AG09319 (cell line): ENCODE data around the gene GIMAP6.
"Not testable (repeated sequence)": the region's sequence is repeated elsewhere in the genome, so short reads cannot be mapped to it uniquely, and the experiment has no call there.

Experiments
- DNase-seq: peaks from one replicate; pipeline ENCODE4 v3.0.0-alpha.2; 2010; ENCODE audit warnings: low read depth; ENCODE audit errors: extremely low read depth
- TF ChIP-seq, protein P1 (sequence below): IDR thresholded peaks from 2 replicates; pipeline ENCODE4 v1.5.1; 2011; ENCODE audit warnings: low read depth, mild to moderate bottlenecking, inconsistent platforms, low read length, moderate library complexity

GIMAP6 gene

DNA sequence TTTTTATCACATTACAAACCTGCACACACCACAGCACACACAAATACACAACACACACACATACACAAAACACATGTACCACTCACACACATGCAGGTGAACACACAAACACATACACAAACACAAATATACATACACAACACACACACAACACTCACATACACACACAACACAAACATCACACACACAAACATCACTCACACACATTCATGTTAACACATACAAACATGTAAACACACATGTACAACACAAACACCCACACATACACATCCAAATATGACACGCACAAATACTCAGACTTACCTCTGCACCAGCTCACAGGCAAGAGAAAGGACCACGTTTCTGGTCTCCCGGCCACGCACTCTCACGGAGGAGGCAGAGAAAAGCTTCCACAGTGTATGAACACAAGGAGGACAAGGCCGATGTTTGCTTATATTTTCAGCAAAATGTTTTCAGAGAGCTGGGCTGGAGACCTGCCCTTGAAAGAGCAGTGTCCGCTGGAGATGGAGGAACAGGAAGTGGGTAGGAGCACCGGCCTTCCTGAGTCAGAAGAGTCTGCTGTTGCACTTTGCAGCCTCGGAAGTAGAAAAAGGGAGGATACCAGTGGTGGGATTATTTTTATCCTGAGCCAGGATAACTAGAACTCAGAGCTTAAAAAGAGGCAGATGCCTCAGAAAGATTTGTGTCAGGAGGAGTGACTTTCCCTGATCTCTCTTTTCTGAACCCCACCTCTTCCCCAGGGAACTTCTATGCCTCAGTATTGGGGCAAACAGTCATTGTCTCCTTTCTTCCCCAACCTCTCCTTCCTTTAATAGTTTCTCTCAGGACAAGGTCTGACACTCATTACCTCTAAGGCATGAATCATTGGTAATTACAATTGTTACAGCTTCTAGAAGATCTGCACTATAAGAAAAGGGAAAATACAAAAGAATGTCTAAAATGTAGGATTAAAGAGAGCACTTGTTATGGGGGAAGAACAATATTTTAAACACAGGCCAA lies at the start of gene GIMAP6:
Gene GIMAP6, minus strand, starts transcription at position 520 of the 999 bp plus-strand sequence. CDS start 2,243 bp downstream, outside the sequence.
- DNase-seq: no peak
- TF ChIP-seq, protein P1, sequence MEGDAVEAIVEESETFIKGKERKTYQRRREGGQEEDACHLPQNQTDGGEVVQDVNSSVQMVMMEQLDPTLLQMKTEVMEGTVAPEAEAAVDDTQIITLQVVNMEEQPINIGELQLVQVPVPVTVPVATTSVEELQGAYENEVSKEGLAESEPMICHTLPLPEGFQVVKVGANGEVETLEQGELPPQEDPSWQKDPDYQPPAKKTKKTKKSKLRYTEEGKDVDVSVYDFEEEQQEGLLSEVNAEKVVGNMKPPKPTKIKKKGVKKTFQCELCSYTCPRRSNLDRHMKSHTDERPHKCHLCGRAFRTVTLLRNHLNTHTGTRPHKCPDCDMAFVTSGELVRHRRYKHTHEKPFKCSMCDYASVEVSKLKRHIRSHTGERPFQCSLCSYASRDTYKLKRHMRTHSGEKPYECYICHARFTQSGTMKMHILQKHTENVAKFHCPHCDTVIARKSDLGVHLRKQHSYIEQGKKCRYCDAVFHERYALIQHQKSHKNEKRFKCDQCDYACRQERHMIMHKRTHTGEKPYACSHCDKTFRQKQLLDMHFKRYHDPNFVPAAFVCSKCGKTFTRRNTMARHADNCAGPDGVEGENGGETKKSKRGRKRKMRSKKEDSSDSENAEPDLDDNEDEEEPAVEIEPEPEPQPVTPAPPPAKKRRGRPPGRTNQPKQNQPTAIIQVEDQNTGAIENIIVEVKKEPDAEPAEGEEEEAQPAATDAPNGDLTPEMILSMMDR: no peak

DNA sequence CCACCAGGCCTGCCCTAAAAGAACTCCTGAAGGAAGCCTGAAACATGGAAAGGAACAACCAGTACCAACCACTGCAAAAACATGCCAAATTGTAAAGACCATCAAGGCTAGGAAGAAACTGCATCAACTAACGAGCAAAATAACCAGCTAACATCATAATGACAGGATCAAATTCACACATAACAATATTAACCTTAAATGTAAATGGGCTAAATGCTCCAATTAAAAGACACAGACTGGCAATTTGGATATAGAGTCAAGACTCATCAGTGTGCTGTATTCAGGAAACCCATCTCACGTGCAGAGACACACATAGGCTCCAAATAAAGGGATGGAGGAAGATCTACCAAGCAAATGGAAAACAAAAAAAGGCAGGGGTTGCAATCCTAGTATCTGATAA lies 48.2 kb upstream of the GIMAP6 start:
- not testable (repeated sequence) for DNase-seq

DNA sequence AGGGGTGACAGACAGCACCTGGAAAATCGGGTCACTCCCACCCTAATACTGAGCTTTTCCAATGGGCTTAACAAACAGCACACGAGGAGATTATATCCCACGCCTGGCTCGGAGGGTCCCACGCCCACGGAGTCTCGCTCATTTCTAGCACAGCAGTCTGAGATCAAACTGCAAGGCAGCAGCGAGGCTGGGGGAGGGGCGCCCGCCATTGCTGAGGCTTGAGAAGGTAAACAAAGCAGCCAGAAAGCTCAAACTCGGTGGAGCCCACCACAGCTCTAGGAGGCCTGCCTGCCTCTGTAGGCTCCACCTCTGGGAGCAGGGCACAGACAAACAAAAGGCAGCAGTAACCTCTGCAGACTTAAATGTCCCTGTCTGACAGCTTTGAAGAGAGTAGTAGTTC lies 46.4 kb upstream of the GIMAP6 start:
- not testable (repeated sequence) for DNase-seq

DNA sequence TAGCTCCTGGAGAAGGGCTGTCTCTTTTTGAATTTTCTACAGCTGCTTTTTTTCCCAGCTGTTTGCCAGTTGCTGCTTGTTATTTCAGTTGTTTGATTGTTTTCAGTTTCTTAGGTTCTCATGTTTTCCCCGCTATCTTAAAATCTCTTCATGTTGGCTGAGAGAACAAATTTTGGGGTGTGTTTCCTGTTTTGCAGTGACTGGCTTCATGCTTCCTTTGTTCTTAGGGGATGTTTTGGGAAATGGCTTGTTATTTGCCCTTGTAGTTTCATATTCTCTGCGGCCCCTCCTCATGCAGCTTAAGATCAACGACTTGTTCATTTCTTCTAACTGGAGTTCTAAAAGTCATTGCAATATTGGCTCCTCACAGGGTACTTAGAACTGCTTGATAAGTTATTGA lies 44.7 kb upstream of the GIMAP6 start:
- DNase-seq: not testable (repeated sequence)

DNA sequence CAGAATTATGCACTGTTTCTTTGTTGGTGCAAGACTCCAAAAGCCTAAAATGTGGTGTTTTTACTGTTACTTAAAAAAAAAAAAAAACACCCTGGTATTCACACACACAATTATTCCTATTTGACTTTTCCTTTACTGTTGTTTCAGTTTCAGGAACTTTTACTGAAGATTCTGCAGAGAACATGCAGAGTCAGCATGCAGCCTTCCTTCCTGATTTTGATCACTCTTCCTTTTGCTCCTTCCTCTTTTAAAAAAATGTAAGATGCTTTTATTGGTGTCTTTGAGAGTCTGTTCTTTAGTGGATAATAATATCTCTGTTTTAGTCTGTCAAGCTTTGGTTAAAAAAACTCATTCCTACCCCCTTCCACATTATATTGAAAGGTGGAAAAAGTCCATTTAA lies 44.1 kb upstream of the GIMAP6 start:
- not testable (repeated sequence) for DNase-seq

DNA sequence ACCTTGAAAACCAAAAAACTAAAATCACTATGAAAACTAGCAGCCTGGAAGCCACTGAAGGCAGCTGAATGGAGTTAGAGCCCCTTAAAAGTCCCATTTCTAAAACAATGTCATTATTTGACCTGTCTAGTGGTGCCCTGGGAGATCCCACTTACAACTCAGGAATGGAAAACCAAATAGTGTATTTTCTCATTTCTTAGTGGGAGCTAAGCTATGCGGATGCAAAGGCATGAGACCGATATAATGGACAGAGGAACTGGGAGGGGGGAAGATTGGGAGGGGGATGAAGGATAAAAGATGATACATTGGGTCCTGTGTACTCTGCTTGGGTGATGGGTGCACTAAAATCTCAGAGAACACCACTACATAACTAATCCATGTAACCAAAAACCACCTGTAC lies 43.5 kb upstream of the GIMAP6 start:
- TF ChIP-seq, protein P1: no peak

DNA sequence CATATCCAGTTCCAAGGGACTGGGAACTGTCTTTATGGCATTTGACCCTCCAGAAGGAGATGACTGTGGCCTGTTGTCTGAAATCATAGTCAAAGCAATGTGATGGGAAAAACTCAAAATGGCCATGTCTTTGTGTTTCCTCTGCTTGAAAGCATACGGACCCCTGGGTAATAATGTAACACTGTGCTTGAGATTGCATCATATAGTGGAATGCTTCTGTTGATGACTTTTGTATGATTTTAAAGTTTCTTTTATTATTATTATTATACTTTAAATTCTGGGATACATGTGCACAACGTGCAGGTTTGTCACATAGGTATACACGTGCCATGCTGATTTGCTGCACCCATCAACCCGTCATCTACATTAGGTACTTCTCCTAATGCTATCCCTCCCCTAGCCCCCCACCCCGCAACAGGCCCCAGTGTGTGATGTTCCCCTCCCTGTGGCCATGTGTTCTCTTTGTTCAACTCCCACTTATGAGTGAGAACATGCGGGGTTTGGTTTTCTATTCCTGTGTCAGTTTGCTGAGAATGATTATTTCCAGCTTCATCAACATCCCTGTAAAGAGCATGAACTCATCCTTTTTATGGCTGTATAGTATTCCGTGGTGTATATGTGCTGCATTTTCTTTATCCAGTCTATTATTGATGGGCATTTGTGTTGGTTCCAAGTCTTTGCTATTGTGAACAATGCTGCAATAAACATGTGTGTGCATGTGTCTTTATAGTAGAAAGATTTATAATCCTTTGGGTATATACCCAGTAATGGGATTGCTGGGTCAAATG lies 39.8 kb upstream of the GIMAP6 start:
- DNase-seq: not testable (repeated sequence)

More for the DNA sequence above, 43.5 kb upstream of the GIMAP6 start:
- DNase-seq: no peak

DNA sequence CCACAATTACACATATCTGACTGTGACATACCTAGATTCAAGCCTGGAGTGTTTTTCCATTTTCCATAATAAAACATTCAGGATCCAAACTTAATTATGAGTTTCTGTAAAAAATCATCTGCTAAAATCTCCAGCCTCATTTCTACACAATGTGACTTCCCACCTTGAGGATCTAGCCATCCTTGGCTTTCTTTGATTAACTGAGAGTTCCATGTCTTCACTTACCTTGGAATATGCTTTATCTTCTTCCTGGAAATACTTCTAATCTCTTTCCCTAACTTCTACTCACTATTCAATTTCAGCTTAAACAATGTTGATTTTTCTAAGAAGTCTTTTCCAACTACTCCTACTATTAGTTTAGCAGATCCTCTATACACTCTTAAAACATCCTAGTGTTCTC lies 36.8 kb upstream of the GIMAP6 start:
- TF ChIP-seq, protein P1: no peak
- DNase-seq: no peak

DNA sequence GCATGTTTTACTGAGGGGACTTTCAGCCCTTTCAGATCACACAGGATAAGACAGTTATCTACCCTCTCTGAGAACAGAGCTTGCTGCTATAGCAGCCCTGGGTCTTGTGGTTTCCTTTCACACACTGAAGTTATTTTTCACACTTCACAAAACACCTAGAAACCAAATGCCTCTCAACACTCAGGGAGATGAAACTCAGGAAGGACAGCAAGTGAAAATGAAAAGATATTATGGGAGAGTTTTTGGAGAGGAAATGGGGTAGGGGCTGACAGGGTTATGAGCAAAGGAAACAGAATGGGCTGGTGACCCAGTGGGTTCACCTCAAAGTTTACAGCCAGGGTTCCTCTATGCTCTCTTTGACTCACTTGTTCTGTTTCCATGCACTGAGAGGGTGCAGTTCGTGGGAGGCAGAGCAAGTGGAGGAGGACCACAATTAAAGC lies 36.3 kb upstream of the GIMAP6 start:
- TF ChIP-seq, protein P1: no peak
- DNase-seq: no peak

DNA sequence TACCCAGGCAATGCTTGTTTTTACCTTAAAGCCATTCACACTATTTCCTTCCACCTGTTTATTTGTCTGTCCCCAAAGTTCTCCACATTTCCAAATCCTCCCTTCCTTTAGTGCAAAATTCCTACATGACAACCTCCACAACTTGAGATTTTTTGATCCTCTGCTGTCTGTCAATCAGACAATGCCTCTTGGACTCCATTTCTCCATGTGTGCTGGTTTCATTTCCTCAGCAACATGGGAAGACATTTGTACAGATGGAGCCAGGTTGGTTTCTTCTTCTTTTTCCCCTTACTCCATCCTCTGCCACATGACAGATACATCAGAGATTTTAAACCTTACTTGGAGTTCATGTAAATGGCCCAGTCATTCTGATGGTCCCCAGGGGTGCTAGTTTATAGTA lies 34.2 kb upstream of the GIMAP6 start:
- TF ChIP-seq, protein P1: no peak

More for the DNA sequence above, 34.2 kb upstream of the GIMAP6 start:
- no peak for DNase-seq
